ENCODE measurements around the gene CYP4F12. TPM values are rescaled to one million over a fixed set of nuclear protein-coding genes. Genes with fewer than 3 reads are reported as not detected.

Gene CYP4F12
- 1 to 10 TPM; 2.2 to 5.7 TPM for total RNA-seq
- long read RNA-seq, partial matches to known transcripts = 0 of 1 reads
- long read RNA-seq, other reads (novel, unspliced or antisense) = 1 of 1 reads

- intact Hi-C loops (cut with DNase I) = no loop called here
- peak; percentile 98 for ATAC-seq
- DNase-seq = peak; percentile 89
Measured at GRCh38 chr19:15672580-15673175, at the start of gene CYP4F12. TSS of gene CYP4F12 (plus strand) at chr19:15673087. CDS start at chr19:15673530, 443 bp downstream.

GRCh38 chr19:15623711-15624318, 49.1 kb upstream of the CYP4F12 start:
- ATAC-seq (no peak), DNase-seq (no peak)
- intact Hi-C loops (cut with DNase I) = no loop called here

GRCh38 chr19:15628236-15629002, 44.5 kb upstream of the CYP4F12 start:
- DNase-seq (no peak), ATAC-seq (no peak)
- intact Hi-C loops (cut with DNase I) = loop anchor here (2.0 to 5.0 kb wide), 3 partner anchors 184 to 554 kb away; no protein-coding TSS in a partner anchor

GRCh38 chr19:15629003-15629880, 43.6 kb upstream of the CYP4F12 start:
- peak; percentile 90 to 91 for ATAC-seq

GRCh38 chr19:15631817-15632216, 41.1 kb upstream of the CYP4F12 start:
- peak in 1 of 2 donors; percentile 23 for ATAC-seq
- intact Hi-C loops (cut with DNase I) = loop anchor here in 1 of 2 donors (10.0 kb wide), 1 partner anchor 183 kb away; the partner anchor contains the start of gene OR10H1
- DNase-seq = peak; percentile 38

More at GRCh38 chr19:15629003-15629880, 43.6 kb upstream of the CYP4F12 start:
- intact Hi-C loops (cut with DNase I) = loop anchor here (2.0 to 5.0 kb wide), 3 partner anchors 183 to 554 kb away; no protein-coding TSS in a partner anchor
- peak; percentile 82 for DNase-seq

- ATAC-seq = no peak
- intact Hi-C loops (cut with DNase I) = loop anchor here in 1 of 2 donors (10.0 kb wide), 1 partner anchor 182 kb away; the partner anchor contains the start of gene OR10H1
- DNase-seq = no peak
Measured at GRCh38 chr19:15633082-15633835, 39.6 kb upstream of the CYP4F12 start.

- intact Hi-C loops (cut with DNase I) = loop anchor here in 1 of 2 donors (10.0 kb wide), 1 partner anchor 181 kb away; the partner anchor contains the start of gene OR10H1
- ATAC-seq (no peak), DNase-seq (no peak)
Measured at GRCh38 chr19:15634105-15634504, 38.8 kb upstream of the CYP4F12 start.

GRCh38 chr19:15635016-15635805, 37.7 kb upstream of the CYP4F12 start:
- no peak for ATAC-seq
- DNase-seq = no peak
- intact Hi-C loops (cut with DNase I) = loop anchor here in 1 of 2 donors (10.0 kb wide), 1 partner anchor 180 kb away; the partner anchor contains the start of gene OR10H1

- intact Hi-C loops (cut with DNase I) = loop anchor here in 1 of 2 donors (10.0 kb wide), 1 partner anchor 179 kb away; the partner anchor contains the start of gene OR10H1
- DNase-seq = no peak
- ATAC-seq = no peak
Measured at GRCh38 chr19:15636026-15636425, 36.9 kb upstream of the CYP4F12 start.

GRCh38 chr19:15639596-15639995, 33.3 kb upstream of the CYP4F12 start:
- intact Hi-C loops (cut with DNase I) = loop anchor here in 1 of 2 donors (10.0 kb wide), 1 partner anchor 175 kb away; the partner anchor contains the start of gene OR10H1
- DNase-seq = no peak
- no peak for ATAC-seq

- peak; percentile 53 to 93 for ATAC-seq
- intact Hi-C loops (cut with DNase I) = no loop called here
- DNase-seq = peak; percentile 62
Measured at GRCh38 chr19:15640294-15640903, 32.5 kb upstream of the CYP4F12 start, which contains the start of gene CYP4F3. TSS of gene CYP4F3 (plus strand) at chr19:15640897. CDS start at chr19:15641416, 519 bp downstream.

- peak in 1 of 2 donors; percentile 65 for ATAC-seq
- intact Hi-C loops (cut with DNase I) = no loop called here
Measured at GRCh38 chr19:15640904-15641597, 31.8 kb upstream of the CYP4F12 start.

GRCh38 chr19:15641901-15642491, 30.9 kb upstream of the CYP4F12 start:
- intact Hi-C loops (cut with DNase I) = no loop called here
- ATAC-seq = no peak
- no peak for DNase-seq

More at GRCh38 chr19:15640904-15641597, 31.8 kb upstream of the CYP4F12 start:
- DNase-seq = no peak

GRCh38 chr19:15642807-15643206, 30.1 kb upstream of the CYP4F12 start:
- ATAC-seq (no peak), DNase-seq (no peak)
- intact Hi-C loops (cut with DNase I) = no loop called here

GRCh38 chr19:15643387-15643786, 29.5 kb upstream of the CYP4F12 start:
- intact Hi-C loops (cut with DNase I) = no loop called here
- ATAC-seq (no peak), DNase-seq (no peak)

Data from left cardiac atrium (tissue), 4 donors.